Measurements from ENCODE around the gene ADAD2. TPM values are rescaled to one million over a fixed set of nuclear protein-coding genes. Genes with fewer than 3 reads are reported as not detected.

Gene ADAD2
- total RNA-seq, 2 donors from 2014 or later = 0.14 TPM; not detected in 1

DNA sequence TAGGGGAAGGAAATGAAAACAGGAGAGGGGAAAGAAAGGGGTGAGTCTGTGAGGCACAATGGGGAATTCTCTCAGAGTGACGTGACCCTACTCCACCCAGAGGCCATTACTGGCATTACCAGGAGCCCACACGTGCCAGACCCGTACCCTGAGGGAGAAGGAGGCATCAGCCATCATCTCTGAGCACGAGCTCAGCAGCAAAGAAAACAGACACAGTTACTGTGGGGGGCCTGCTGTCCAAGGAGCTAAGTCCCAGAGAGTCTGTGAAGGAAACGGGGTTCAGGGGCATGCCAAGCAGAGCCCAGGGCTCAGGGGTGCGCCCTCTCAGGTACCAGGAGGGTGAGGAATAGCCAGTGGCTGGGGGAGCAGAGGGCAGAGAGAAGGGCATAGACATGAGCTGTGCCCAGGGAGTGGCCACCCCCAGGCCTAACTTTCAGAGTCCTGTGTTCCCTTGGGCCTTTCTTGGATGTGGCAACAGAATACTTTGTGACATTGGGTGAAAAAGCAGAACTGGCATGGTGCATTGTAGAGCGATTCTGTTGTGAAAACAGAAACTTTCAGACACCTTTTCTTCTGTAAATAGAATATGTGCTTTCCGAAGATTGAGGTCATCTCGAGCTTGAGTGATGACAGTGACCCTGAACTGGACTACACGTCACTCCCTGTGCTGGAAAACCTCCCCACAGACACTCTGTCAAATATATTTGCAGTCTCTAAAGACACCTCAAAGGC, 15.4 kb upstream of the ADAD2 start:
- intact Hi-C loops (cut with DNase I, micrococcal nuclease) = no loop called here
- DNase-seq = peak in 1 of 2 donors; percentile 58
- peak; percentile 71 for ATAC-seq

DNA sequence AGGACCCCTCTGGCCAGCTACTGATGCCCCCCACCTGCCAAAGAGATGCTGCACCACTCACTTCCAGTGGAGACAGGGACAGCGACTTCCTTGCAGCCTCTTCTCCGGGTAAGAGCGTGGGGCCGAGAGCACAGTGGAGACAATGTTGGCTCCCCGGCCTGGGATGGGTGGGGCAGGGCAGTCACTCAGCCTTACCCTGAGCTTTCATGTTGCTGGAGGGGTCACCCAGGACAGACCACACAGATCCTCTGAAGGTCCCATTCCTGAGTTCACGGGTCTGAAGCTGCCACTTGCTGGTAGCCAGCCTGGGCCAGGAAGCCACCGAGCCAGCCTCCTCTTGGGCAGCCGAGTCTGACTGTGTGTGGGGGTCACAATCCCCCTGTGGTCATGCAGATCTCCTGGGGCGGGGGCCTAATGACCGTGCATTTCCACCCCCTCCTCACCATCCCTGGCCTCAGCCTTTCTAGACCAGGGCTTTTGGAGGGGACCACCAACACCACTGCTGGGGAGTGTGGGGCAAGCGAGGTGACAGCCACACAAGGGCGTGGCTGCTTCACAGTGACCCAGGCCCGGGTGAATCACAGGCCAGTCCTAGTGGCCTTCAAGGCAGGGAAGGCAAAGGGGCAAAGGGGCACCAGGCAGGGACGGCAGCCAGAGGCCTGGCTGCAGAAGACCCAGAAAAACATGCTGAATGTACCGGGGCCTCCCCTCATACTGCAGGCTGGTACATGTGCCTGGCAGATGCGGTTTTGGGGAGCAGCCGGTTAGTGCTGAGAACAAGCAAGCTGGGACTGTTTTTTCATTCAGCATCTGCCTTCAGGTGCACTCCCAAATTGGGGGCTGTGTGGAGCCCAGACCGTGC, 14.5 kb upstream of the ADAD2 start:
- intact Hi-C loops (cut with DNase I, micrococcal nuclease) = no loop called here
- ATAC-seq (peak; percentile 20), DNase-seq (no peak)

DNA sequence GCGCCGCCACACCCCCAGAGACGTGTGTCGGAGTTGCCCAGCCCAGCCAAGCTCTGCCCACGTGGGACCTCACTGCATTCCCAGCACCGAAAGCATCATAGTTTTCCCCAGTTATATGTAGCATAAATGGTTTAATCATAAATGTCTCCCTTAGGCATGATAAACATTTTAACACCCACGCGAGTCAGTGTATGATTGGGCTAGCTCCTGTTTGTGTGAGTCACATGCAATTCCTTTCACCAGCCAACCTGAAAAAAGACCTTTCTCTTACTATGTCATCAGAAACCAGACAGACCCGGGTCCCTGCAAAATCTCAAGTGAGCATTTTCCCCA, 13.2 kb upstream of the ADAD2 start:
- DNase-seq = no peak
- no peak for ATAC-seq
- intact Hi-C loops (cut with DNase I, micrococcal nuclease) = no loop called here

DNA sequence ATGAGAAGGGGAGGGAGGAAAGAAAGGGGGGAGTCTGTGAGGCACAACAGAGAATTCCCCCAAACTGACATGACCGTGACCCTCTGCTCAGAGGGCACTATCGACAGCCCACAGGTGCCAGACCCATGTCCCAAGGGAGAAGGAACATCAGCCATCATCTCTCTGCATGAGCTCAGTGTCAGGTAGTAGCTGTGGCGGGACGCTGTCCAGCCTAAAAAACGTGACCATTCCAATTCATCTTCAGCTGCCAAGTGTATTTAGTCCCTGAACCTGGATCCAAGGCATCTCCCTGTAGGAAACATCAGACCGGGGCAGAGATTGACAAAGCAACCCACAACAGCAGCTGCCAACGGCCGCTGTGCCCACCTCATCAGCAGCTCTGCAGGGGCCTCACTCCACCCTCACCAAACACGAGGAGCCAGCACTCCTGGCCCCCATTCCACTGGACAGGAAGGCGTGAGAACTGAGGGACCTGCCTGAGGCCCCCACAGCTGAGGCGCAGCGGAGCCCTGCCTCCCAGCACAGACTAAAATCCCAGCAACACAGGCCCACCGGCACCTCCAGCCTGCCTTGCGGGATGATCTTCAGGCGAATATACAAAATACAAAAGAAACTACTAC, 12.7 kb upstream of the ADAD2 start:
- no peak for ATAC-seq
- intact Hi-C loops (cut with DNase I, micrococcal nuclease) = no loop called here

DNA sequence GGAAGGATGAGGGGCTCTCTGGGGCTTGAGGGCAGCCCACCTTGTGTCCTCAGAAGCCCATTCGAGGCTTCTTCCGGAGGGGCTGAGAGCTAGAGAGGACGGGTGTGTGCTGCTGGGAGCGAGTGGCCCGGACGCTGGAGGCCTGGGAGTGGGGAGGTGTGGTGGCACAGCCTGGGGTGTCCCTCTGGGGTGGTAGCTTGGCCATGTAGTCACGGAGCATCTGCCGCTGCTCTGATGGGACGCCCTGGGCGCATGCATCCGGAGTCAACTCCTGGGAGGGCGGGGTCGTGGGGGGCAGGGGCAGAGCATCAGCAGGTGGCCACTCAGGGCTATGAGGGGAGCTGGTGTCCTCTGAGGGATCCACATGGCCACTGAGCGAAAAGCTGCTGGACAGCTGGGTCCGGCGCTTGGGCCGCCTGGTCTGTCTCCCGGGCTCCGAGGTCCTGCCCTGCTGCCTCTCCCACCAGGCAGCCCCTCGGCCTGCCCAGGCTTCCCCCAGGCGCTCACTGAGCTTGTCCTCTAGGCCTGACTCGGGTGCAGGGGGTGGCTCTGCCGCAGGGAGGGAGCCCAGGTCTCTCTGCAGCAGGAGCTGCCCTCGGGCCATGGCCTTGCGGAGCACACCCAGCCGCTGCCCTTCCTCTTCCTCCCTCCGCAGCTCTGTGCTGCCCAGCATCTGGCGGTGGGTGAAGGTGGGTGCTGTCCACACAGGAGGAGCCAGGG, 11.9 kb upstream of the ADAD2 start:
- DNase-seq = no peak
- intact Hi-C loops (cut with DNase I, micrococcal nuclease) = no loop called here
- ATAC-seq = no peak

More for the DNA sequence above, 12.7 kb upstream of the ADAD2 start:
- no peak for DNase-seq

DNA sequence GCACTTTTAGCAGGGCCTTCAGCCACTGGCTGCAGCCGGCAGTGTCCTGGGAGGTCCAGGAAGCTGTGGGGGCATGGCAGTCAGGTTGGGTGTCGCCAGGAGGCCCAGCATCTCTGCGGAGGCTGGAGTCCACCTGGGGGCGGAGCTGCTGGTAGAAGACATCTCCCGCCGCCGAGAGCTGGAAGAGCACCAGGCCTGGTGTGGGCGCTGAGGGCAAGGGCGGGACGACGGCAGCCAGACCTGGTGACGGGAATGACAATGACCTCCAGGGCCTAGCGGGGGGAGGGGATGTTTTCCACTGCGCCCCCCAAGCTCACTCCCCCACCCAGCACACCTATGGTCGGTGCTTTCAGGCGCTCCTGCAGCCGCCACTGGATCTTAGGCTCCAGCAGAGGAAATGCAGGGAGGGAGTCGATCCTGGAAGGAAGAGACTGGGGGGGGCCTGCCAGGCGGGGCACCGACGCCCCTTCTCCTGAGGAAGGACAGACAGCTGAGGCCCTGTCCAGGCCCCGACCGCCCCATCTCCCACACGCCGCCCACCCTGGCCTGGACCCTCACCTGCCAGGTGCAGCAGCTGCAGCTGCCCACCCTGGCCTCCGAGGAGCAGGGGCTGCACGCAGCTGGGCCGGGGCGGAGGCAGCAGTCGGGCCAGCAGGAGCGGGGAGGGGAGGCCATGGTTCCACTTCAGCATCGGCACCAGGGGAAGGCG, 11.2 kb upstream of the ADAD2 start:
- intact Hi-C loops (cut with DNase I, micrococcal nuclease) = loop anchor here in 1 of 2 donors (10.0 kb wide), 1 partner anchor 95 kb away; no protein-coding TSS in a partner anchor
- no peak for DNase-seq
- ATAC-seq = no peak

DNA sequence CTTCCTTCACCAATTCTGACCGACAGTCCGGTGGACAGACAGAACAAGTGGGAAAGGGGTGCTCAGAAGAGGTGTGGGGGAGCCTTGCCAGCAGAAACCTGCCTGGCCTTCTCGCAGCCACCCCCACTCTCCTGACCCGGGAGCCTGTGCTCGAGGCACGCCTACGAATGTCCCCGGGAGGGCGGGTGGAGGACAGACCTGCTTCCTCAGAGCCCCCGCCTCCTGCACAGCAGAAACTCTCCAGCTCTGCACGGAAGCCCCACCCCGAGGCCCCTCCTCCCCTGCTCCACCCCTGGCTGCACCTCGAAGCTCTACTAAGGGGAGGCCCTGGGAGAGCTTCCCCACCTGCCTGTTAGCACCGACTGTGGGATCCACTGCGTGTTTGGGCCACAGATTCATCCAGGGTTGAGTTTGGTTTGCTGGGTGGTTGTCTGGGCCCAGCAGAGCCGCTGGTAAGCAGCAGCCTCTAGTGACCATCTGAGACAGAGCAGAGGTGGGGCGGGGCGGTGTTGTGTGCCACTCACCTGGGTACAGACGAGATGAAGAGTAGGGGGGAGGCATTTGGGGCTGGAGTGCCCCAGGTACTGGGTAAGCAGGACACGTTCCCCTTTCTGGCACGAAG, 10.3 kb upstream of the ADAD2 start:
- intact Hi-C loops (cut with DNase I, micrococcal nuclease) = loop anchor here in 1 of 2 donors (10.0 kb wide), 1 partner anchor 96 kb away; no protein-coding TSS in a partner anchor
- ATAC-seq = no peak
- DNase-seq = no peak

DNA sequence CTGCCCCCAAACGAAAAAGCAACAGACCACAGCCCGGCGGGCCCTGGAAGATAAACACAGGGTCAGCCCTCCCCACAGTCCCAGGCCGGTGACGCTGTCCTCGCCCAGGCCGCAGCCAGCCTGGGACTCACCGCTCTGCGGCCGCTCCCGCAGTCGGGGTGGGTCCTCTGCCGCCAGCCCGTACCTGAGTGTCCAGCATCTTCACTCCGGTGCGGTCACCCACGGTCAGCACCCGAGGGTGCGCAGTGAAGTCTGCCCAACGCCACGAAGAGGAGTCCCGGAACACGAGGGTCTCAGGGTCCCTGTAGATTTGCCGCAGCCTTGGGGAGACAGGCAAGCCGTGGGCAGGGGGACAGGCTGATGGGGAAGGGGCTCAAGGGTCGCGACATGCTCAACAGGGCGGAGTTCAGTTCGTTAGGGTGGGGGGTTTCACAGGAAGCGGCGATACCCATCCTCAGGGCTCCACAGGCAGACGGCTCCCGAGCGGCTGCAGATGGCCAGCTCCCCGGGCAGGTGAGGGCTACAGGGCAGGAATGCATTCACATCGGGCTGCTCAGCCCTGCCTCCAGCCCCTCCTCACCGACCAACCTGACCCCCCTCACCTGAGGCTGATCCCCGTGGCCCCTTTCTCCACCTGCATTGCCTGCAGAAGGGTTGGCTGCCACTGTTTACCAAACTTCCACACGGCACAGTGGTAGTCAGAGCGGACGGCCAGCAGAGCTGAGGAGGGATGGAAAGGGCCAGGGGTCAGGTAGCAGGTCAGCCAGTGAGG, 9.6 kb upstream of the ADAD2 start:
- DNase-seq (no peak), ATAC-seq (no peak)
- intact Hi-C loops (cut with DNase I, micrococcal nuclease) = loop anchor here in 1 of 2 donors (10.0 kb wide), 1 partner anchor 97 kb away; no protein-coding TSS in a partner anchor

DNA sequence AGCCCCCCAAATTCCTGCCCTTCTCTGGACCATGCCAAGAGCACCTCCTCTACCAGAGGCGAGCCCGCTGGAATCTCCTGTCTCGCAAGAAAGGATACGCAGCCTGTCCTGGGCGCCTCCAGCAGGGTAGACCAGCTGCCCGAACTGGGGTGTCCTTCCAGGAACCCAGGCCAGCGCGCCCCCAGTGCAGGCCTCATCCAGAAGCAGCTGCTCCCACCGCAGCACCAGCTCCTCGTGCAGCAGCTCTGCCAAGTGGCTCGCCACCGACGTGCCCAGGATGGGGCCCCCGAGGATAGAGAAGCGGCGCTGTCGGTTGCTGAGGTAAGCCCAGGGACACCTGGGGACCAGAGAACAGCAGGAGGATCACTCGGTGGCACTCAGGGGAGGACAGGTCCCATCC, 8.9 kb upstream of the ADAD2 start:
- ATAC-seq (no peak), DNase-seq (no peak)
- intact Hi-C loops (cut with DNase I, micrococcal nuclease) = loop anchor here in 1 of 2 donors (10.0 kb wide), 1 partner anchor 97 kb away; no protein-coding TSS in a partner anchor

DNA sequence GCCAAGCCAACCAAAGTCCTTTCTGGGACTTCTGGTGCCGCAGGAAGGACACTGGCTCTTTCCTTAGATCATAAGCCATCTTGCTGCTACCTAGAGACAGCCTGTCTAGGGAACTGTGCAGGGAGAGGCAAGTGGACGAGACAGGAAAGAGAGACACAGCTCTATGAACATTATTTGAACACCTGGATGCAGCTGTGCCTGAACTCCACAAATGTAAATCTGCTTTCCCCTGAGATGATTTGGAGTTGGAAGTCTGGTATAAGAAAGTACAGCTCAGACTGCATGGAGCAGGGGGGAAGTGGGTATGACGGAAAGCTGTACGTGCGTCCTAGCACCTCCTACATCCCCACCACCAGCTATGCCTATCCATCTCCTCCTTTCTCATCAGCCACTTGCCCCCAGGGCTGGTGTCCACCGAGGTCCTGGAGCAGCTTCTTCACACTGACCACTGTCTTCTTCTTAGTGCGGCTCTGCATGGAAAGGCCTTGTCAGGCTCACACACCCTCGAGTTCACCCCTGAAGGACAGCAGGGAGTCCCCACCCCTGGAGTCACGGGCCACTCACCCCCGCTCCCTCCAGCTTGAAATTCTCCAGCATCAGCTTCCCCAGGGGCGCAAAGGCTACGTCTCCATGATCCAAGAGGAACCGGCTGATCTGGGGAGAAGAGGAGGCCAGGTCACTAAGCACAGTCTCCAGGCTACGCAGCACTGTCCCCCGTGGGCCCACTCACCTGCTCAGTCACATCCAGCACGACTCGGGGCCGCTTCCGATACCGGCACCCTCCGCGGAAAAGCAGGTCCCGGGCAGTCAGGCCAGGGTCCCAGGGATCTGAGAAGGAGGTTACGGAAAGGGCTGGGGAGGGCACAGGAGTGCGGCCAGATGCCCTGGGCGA, 8.0 kb upstream of the ADAD2 start:
- DNase-seq (no peak), ATAC-seq (no peak)
- intact Hi-C loops (cut with DNase I, micrococcal nuclease) = loop anchor here in 1 of 2 donors (10.0 kb wide), 1 partner anchor 98 kb away; no protein-coding TSS in a partner anchor

DNA sequence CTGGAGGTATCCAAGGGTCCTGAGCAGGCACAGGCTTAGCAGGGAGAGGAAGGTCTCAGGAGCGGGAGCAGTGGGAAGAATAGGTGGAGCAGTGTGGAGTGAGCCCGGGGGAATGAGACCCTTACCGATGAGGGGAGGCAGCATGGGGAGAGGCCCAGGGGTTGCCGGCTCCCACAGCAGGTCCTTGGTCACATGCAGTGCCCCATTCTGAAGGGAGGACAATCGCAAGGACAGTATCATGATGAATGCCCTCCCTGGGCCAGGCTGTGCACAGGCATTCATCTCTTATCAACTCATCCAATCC, 7.4 kb upstream of the ADAD2 start:
- DNase-seq (no peak), ATAC-seq (no peak)
- intact Hi-C loops (cut with DNase I, micrococcal nuclease) = loop anchor here in 1 of 2 donors (10.0 kb wide), 1 partner anchor 99 kb away; no protein-coding TSS in a partner anchor

DNA sequence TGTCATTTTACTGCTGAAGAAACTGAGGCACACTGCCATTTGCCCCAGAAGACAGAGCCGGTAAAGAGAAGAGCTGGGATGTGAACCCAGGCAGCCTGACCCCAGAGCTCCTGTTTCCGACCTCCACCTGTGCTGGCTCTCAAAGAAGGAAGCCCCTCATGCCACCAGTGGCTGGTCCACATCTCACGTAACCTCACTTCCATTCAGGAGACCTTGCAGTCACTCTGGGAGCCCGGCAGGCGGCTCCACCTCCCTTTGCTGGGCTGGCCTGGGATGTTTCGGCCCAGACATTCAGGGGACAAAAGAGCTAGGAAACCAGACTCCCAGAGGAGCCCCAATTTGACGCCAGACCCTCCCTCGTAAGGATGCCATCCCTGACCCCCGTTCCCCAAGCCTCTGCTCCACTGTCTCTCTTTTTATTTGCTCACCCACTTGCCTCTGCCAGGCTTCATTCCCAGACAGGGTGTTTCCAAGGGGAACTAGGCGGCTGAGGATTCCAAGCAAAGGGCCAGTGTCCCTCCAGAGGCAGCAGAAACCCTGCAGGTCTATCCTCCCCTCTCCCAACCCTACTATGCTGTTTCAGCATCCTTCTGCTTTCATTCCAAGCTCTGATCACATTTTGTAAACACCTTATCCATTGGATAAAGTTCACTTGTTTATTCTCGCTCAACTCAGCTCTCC, 6.9 kb upstream of the ADAD2 start:
- no peak for ATAC-seq
- no peak for DNase-seq
- intact Hi-C loops (cut with DNase I, micrococcal nuclease) = loop anchor here in 1 of 2 donors (10.0 kb wide), 1 partner anchor 99 kb away; no protein-coding TSS in a partner anchor

DNA sequence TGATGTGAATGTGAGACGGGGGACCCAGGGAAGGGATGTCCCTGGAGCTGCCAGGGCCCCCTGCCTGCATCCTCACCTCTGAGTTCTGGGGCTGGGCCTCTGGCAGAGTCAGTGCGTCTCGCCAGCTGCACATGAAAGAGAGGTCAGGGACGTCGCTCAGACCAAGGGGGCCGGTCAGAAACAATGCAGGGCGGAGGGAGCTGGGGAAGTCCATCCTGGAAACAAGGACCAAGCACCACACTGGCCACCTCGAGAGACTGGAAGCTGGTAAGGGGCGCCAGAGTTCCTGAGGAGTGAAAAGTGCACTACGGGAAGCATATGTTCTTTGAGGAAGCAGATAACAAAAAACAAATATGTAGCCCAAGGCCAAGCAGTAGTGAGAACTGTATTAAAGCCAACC, 6.2 kb upstream of the ADAD2 start:
- intact Hi-C loops (cut with DNase I, micrococcal nuclease) = loop anchor here in 1 of 2 donors (10.0 kb wide), 1 partner anchor 100 kb away; no protein-coding TSS in a partner anchor
- ATAC-seq (no peak), DNase-seq (no peak)

DNA sequence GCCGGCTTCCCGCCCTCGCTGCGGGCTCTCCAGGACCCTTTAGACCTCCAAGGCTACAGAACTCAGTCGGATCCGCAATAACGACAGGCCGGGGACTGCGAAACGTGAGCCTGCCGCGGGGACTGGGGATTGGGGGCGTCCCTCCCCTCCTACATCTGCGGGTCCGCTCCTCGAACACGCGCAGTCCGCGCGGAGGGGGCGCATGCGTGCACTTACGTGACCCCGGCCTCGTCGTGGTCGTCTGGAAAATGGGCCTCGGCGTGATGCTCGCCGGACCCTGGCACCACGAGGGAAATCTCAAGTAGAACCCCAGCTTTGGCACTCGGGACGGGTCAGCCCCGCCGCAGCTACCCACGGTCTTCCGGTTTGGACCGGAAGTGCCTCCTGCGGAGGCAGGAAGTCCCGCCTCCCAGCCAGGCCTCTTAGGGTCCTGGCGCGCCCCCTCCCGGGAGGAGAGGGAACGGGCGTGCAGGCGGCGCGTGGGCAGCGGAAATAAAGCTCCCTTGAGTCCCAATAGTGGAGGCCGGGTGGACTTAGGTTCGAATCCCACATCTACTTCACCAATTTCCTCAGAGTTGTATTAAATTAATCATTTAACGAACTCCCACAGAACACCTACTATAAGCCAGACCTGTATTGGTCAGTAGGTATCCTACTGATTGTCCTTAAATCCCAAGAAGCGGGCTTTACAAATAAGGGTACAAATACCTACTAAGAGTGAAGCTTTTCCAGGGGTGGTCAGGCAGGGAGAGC, 4.1 kb upstream of the ADAD2 start, which contains the start of gene TAF1C:
Gene TAF1C (minus strand): TSS at position 373 of the 753 bp plus-strand sequence. CDS start 2,069 bp downstream, outside the sequence.
- peak; percentile 99 for ATAC-seq
- DNase-seq = peak; percentile 88 to 96
- intact Hi-C loops (cut with DNase I, micrococcal nuclease) = loop anchor here in 1 of 2 donors (10.0 kb wide), 1 partner anchor 102 kb away; no protein-coding TSS in a partner anchor

DNA sequence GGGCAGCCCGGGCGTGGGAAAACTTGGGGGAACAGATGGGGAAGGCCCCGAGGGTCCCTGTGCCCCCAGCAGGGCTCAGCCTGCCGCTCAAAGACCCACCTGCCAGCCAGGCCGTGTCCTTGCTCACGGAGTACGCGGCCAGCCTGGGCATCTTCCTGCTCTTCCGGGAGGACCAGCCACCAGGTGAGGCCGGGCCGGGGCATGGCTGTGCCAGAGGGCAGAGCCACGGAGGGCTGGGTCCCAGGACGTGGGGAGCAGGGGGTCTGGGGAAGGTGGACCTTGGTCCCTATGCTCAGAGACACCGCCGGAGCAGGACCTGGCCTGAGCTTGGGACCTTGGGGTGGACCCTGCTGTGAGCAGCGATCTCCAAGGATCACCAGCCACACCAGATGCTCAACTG, 509 bp downstream of the ADAD2 start:
- no peak for DNase-seq
- intact Hi-C loops (cut with DNase I, micrococcal nuclease) = no loop called here
- ATAC-seq = no peak
